CD4-positive, alpha-beta T cell treated with Interleukin-6 for 4 hours (primary cell): Measurements from ENCODE around the gene PHF12.
A peak's percentile ranks its signal among the peaks of the same experiment; 100 is the strongest.
"Not testable (repeated sequence)": the region's sequence is repeated elsewhere in the genome, so short reads cannot be mapped to it uniquely, and the experiment has no call there.

ENCODE experiments used
- DNase-seq: peaks from one replicate; pipeline ENCODE4 v3.0.0-alpha.2; 2020; ENCODE audit warnings: mixed read lengths

Gene PHF12

GRCh38 chr17:28953444-28954118 is 2.3 kb upstream of the PHF12 start:
- DNase-seq = peak; percentile 57

GRCh38 chr17:28951991-28952975 is 965 bp upstream of the PHF12 start:
- peak; percentile 96 for DNase-seq

- no peak for DNase-seq
These were observed 428 bp downstream of the PHF12 start for GRCh38 chr17:28950752-28951427.

GRCh38 chr17:28950017-28950751 is 1.1 kb downstream of the PHF12 start:
- DNase-seq = peak; percentile 55

- peak; percentile 55 for DNase-seq
These were observed 1.9 kb downstream of the PHF12 start for GRCh38 chr17:28949185-28950016.

- no peak for DNase-seq
These were observed 2.5 kb downstream of the PHF12 start for GRCh38 chr17:28948873-28949184.

GRCh38 chr17:28948342-28948741 is 3.0 kb downstream of the PHF12 start:
- no peak for DNase-seq

GRCh38 chr17:28947639-28948038 is 3.7 kb downstream of the PHF12 start:
- no peak for DNase-seq

- DNase-seq = no peak
These were observed 5.1 kb downstream of the PHF12 start for GRCh38 chr17:28946239-28946638.

GRCh38 chr17:28944862-28945741 is 6.2 kb downstream of the PHF12 start:
- DNase-seq = no peak

DNA sequence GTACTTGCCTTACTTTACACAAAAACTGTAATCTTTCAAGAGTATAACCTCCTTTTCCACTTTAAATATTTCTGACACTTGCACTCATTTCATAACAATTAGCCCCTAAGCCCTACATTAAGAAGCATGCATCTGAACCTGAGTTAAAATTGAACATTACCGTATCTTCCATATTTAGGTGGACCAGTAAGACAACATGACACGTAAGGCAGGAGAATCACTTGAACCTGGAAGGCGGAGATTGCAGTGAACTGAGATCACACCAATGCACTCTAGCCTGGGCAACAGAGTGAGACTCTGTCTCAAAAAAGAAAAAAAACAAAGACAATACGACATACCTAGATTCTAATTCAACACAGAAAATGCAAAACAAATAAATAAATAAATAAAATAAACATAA is 7.0 kb downstream of the PHF12 start:
- DNase-seq = no peak

GRCh38 chr17:28942925-28943324 is 8.4 kb downstream of the PHF12 start:
- DNase-seq = no peak

DNA sequence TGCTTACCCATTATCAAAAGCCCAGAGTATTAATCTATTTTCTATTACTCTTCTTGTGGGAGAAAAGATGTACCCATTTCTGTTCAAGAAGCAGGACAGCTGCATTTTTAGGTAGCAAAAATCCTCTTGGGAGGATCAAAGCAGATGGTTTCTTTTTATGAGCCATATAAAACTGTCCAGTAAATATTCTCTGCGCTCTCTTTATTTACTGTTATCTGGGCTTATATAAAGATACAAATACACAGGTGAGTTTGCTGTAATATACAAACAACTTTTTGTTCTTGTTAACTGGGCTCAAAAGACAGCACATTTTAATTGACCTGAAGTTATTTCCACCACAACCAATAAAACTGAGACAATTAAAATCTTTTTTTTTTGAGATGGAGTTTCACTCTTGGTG is 10.1 kb downstream of the PHF12 start:
- DNase-seq = no peak

GRCh38 chr17:28940675-28941074 is 10.6 kb downstream of the PHF12 start:
- DNase-seq = no peak

GRCh38 chr17:28940142-28940541 is 11.2 kb downstream of the PHF12 start:
- DNase-seq = peak; percentile 24

GRCh38 chr17:28938552-28938951 is 12.8 kb downstream of the PHF12 start:
- DNase-seq = no peak

- no peak for DNase-seq
These were observed 14.1 kb downstream of the PHF12 start for GRCh38 chr17:28937044-28937729.

GRCh38 chr17:28935744-28936460 is 15.4 kb downstream of the PHF12 start:
- DNase-seq = no peak

- not testable (repeated sequence) for DNase-seq
These were observed 16.8 kb downstream of the PHF12 start for GRCh38 chr17:28934508-28934907.

- DNase-seq = no peak
These were observed 21.5 kb downstream of the PHF12 start for GRCh38 chr17:28929787-28930186.
